Loucy (cell line): Measurements from ENCODE around the gene ZNF292.

Experiments used
- CTCF ChIP-seq: fragments of 200-600 bp; sonication (generic); conservative IDR thresholded peaks from 2 replicates; pipeline ENCODE4 v1.5.1; 2014; ENCODE audit warnings: mild to moderate bottlenecking, antibody characterized with exemption, low read length
- EZH2phosphoT487 ChIP-seq: fragments of 200-600 bp; IDR thresholded peaks from 2 replicates; pipeline ENCODE4 v1.6.1; 2018; ENCODE audit warnings: antibody characterized with exemption, mild to moderate bottlenecking, moderate library complexity, borderline replicate concordance

DNA sequence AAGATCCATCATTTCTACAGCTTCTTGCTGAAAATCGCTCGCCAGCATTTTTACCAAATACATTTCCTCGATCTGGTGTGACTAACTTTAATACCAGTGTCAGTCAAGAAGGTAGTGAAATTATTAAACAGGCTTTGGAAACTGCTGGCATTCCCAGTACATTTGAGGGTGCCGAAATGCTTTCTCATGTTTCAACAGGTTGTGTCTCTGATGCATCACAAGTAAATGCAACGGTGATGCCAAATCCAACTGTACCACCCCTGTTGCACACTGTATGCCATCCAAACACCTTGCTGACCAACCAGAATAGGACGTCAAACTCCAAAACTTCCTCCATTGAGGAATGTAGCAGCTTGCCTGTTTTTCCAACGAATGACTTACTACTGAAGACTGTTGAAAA is 102.6 kb downstream of the ZNF292 start:
- TF ChIP-seq CTCF (no peak), EZH2phosphoT487 (no peak)
